Caco-2 (cell line): ENCODE results near the gene RPAP2. TPM values are rescaled to one million over a fixed set of nuclear protein-coding genes. Genes with fewer than 3 reads are reported as not detected.
"Not testable (repeated sequence)": the region's sequence is repeated elsewhere in the genome, so short reads cannot be mapped to it uniquely, and the experiment has no call there.

ENCODE experiments used
- Bru-seq: library from RNA; stranded (reverse); fragments of 400-500 nt; gene quantifications from one replicate; lab custom pipeline; 2021; lab: Mats Ljungman, UMichigan
- BruChase-seq, 2 experiments: library from RNA; stranded (reverse); fragments of 400-500 nt; gene quantifications; one replicate each; lab custom pipeline; 2021; lab: Mats Ljungman, UMichigan
- BruUV-seq: library from RNA; stranded (reverse); fragments of 400-500 nt; replicated peaks from 2 replicates; lab custom pipeline; 2021; lab: Mats Ljungman, UMichigan
- CTCF ChIA-PET: fragments of 300-600 bp; sonication (Branson Sonifier 250); formaldehyde crosslinking; loops from one replicate; lab custom pipeline; 2022; ENCODE audit warnings: antibody characterized with exemption; lab: Charles Lee
- POLR2A ChIA-PET: fragments of 300-600 bp; sonication (Branson Sonifier 250); formaldehyde crosslinking; loops from one replicate; lab custom pipeline; 2022; ENCODE audit warnings: antibody characterized with exemption; lab: Charles Lee
- DNase-seq, 2 experiments: peaks; one replicate each; pipeline versions ENCODE4 v3.0.0 to v3.0.0-alpha.2; 2020 to 2022
- H3K27me3 ChIP-seq: replicated peaks from 2 replicates; pipeline ENCODE4 v1.6.0; 2011; ENCODE audit warnings: low read length; ENCODE audit not compliant: control insufficient read depth, insufficient read depth
- H3K36me3 ChIP-seq: 2 replicates; pipeline ENCODE4 v1.5.1; 2011; ENCODE audit warnings: low read length; ENCODE audit not compliant: control insufficient read depth, insufficient read depth
- H3K4me1 ChIP-seq: fragments of 250-450 bp; sonication (Bioruptor Pico); 2 replicates; pipeline ENCODE4 v1.5.1; 2020; ENCODE audit warnings: mild to moderate bottlenecking
- H3K4me3 ChIP-seq: 2 replicates; pipeline ENCODE4 v1.5.1; 2011; ENCODE audit warnings: low read depth, mild to moderate bottlenecking, control low read depth, low read length
- H3K9me3 ChIP-seq: fragments of 250-450 bp; sonication (Bioruptor Pico); 2 replicates; pipeline ENCODE4 v1.5.1; 2020; ENCODE audit warnings: mild to moderate bottlenecking, moderate library complexity
- H3K27ac Mint-ChIP-seq: one replicate; pipeline ENCODE4 v1.8.0; 2022; ENCODE audit warnings: mixed read lengths; ENCODE audit not compliant: unreplicated experiment
- H3K27me3 Mint-ChIP-seq: one replicate; pipeline ENCODE4 v1.8.0; 2022; ENCODE audit warnings: mixed read lengths; ENCODE audit not compliant: insufficient read depth, unreplicated experiment
- H3K36me3 Mint-ChIP-seq: one replicate; pipeline ENCODE4 v1.8.0; 2022; ENCODE audit warnings: mild to moderate bottlenecking, mixed read lengths; ENCODE audit not compliant: insufficient read depth, unreplicated experiment
- H3K4me1 Mint-ChIP-seq: one replicate; pipeline ENCODE4 v1.8.0; 2022; ENCODE audit warnings: low read depth, mixed read lengths; ENCODE audit not compliant: unreplicated experiment
- H3K4me3 Mint-ChIP-seq: one replicate; pipeline ENCODE4 v1.8.0; 2022; ENCODE audit warnings: mild to moderate bottlenecking, moderate library complexity, mixed read lengths; ENCODE audit not compliant: unreplicated experiment
- H3K9me3 Mint-ChIP-seq: one replicate; pipeline ENCODE4 v1.8.0; 2022; ENCODE audit warnings: mixed read lengths; ENCODE audit not compliant: unreplicated experiment
- CTCF ChIP-seq, 2 experiments: fragments of 200-600 bp in 1 of 2; IDR thresholded peaks; 1 replicate in 1 of 2; 2 replicates in 1 of 2; pipeline versions ENCODE4 v1.5.1 to v1.8.0; 2011 to 2022; ENCODE audit warnings: antibody characterized with exemption in 1 of 2, control low read depth in 1 of 2, inconsistent platforms in 1 of 2, low read depth in 1 of 2, low read length in 1 of 2, mild to moderate bottlenecking in 1 of 2, moderate library complexity in 1 of 2; ENCODE audit not compliant: insufficient read depth in 1 of 2, severe bottlenecking in 1 of 2, unreplicated experiment in 1 of 2
- intact Hi-C: fragments of 100-400 bp; cut with micrococcal nuclease; formaldehyde crosslinking; loops from one replicate; pipeline ENCODE4 v1.10.0; 2022; ENCODE audit not compliant: unreplicated experiment
- long read RNA-seq: library from polyadenylated mRNA; stranded (forward); transcript quantifications from one replicate; pipeline ENCODE4 v2.0.0, GENCODE V29; 2022
- total RNA-seq: library from RNA; stranded (reverse); gene quantifications from 2 replicates; pipeline ENCODE4 v1.2.3, GENCODE V29; 2022

The RPAP2 gene
- total RNA-seq (15.5 and 16.8 TPM in 2 replicates), Bru-seq, nascent RNA (percentile 70 among the genes with signal in this experiment), BruChase-seq, experiment 1, labeled RNA remaining after a 2-hour chase (percentile 75 among the genes with signal in this experiment), BruChase-seq, experiment 2, labeled RNA remaining after a 6-hour chase (percentile 65 among the genes with signal in this experiment)
- long read RNA-seq, full-length matches to known transcripts = 2 of 12 reads
- long read RNA-seq, partial matches to known transcripts = 5 of 12 reads
- long read RNA-seq, other reads (novel, unspliced or antisense) = 5 of 12 reads

GRCh38 chr1:92298573-92299476 is at the start of gene RPAP2, which contains the start of gene GLMN:
Gene RPAP2, plus strand, starts transcription at chr1:92299059. Its CDS starts 15 bp downstream, at chr1:92299074.
Gene GLMN, minus strand, starts transcription at chr1:92298987. Its CDS starts 988 bp downstream, at chr1:92297999.
- ChIA-PET CTCF (no interaction called here), POLR2A (no interaction called here)
- Mint-ChIP-seq H3K4me3 (peak within 1 kb of the TSS; percentile 95), H3K27me3 (no peaks in the 10 kb centered on the region), H3K36me3 (peaks cover 14% of the 10 kb centered on the region), H3K4me1 (peaks cover 6% of the 10 kb centered on the region), H3K27ac (peak within 1 kb of the TSS; percentile 92), H3K9me3 (no peaks in the 10 kb centered on the region)
- peak; percentile 72 to 78 for DNase-seq
- Histone ChIP-seq H3K27me3 (no peaks in the 10 kb centered on the region), H3K4me1 (no peaks in the 10 kb centered on the region; the same call in 1 of the 2 replicates), H3K9me3 (no peaks in the 10 kb centered on the region), H3K4me3 (peak within 1 kb of the TSS; percentile 53), H3K36me3 (no peaks in the 10 kb centered on the region)
- intact Hi-C loops = loop anchor here (5.0 kb wide), 1 partner anchor 143 kb away; no protein-coding TSS in a partner anchor
- TSS peak; percentile 51 for BruUV-seq
- TF ChIP-seq CTCF (IDR thresholded peaks at IDR 0.05; ENCODE audit: insufficient read depth in 1 of 2, low read depth in 1 of 2, low read length in 1 of 2, severe bottlenecking in 1 of 2, unreplicated experiment in 1 of 2) = no peak

GRCh38 chr1:92254714-92255113 is 44.1 kb upstream of the RPAP2 start:
- H3K27me3 ChIP-seq, intact Hi-C loops, H3K4me1 ChIP-seq, H3K27me3 Mint-ChIP-seq, H3K9me3 ChIP-seq, POLR2A ChIA-PET, H3K27ac Mint-ChIP-seq, H3K4me3 ChIP-seq, BruUV-seq, CTCF ChIA-PET, H3K4me3 Mint-ChIP-seq, DNase-seq, H3K36me3 ChIP-seq, H3K4me1 Mint-ChIP-seq: not testable (repeated sequence)
- Mint-ChIP-seq H3K36me3 (peaks cover 22% of the 10 kb centered on the region), H3K9me3 (peaks cover 11% of the 10 kb centered on the region)

- no peak overlapping the region for H3K27ac Mint-ChIP-seq
- no peaks in the 10 kb centered on the region for H3K27me3 Mint-ChIP-seq
- TF ChIP-seq CTCF (IDR thresholded peaks at IDR 0.05; ENCODE audit: insufficient read depth in 1 of 2, low read depth in 1 of 2, low read length in 1 of 2, severe bottlenecking in 1 of 2, unreplicated experiment in 1 of 2) = no peak
- H3K27me3 ChIP-seq = no peaks in the 10 kb centered on the region
- H3K4me3 Mint-ChIP-seq = no peak overlapping the region
- no peaks in the 10 kb centered on the region for H3K36me3 ChIP-seq
- H3K4me3 ChIP-seq = no peak overlapping the region
- no peaks in the 10 kb centered on the region for H3K4me1 ChIP-seq
- intact Hi-C loops = no loop called here
- no peak for DNase-seq
- H3K9me3 Mint-ChIP-seq = peaks cover 11% of the 10 kb centered on the region
- H3K4me1 Mint-ChIP-seq = no peaks in the 10 kb centered on the region
- no TSS peak for BruUV-seq
- H3K9me3 ChIP-seq = no peaks in the 10 kb centered on the region
- H3K36me3 Mint-ChIP-seq = peaks cover 11% of the 10 kb centered on the region
- POLR2A ChIA-PET = no interaction called here
- CTCF ChIA-PET = no interaction called here
Observed at GRCh38 chr1:92259350-92259749, 39.5 kb upstream of the RPAP2 start.
